Esophagus muscularis mucosa (tissue), 4 donors: Measurements from ENCODE around the gene ELP6. TPM values are rescaled to one million over a fixed set of nuclear protein-coding genes. Genes with fewer than 3 reads are reported as not detected.

Experiments used
- DNase-seq: peaks from one replicate; pipeline ENCODE4 v3.0.0-alpha.2; 2017; ENCODE audit errors: extremely low spot score
- H3K27ac ChIP-seq, 4 donors: fragments of 200-600 bp; sonication (generic); replicated peaks in 1 of 4; 1 replicate in 3 of 4; 2 replicates in 1 of 4; pipeline ENCODE4 v1.5.1; 2016 to 2019; ENCODE audit warnings: mild to moderate bottlenecking in 1 of 4
- H3K27me3 ChIP-seq, 4 donors: fragments of 200-600 bp; sonication (generic); one replicate each; pipeline versions ENCODE4 v1.5.1 to v1.6.0; 2016 to 2019
- H3K36me3 ChIP-seq, 4 donors: fragments of 200-600 bp; sonication (generic); one replicate each; pipeline ENCODE4 v1.5.1; 2016 to 2019
- H3K4me1 ChIP-seq, 4 donors: fragments of 200-600 bp; sonication (generic); one replicate each; pipeline ENCODE4 v1.5.1; 2016 to 2019
- H3K4me3 ChIP-seq, 4 donors: fragments of 200-600 bp; sonication (generic); 1 replicate in 2 of 4; 2 replicates in 2 of 4; pipeline ENCODE4 v1.5.1; 2016 to 2019; ENCODE audit warnings: mild to moderate bottlenecking in 4 of 4, moderate library complexity in 1 of 4
- H3K9me3 ChIP-seq, 4 donors: fragments of 200-600 bp; sonication (generic); 1 replicate in 3 of 4; 2 replicates in 1 of 4; pipeline ENCODE4 v1.5.1; 2016 to 2019
- EP300 ChIP-seq: sonication (generic); formaldehyde crosslinking; IDR thresholded peaks from one replicate; pipeline ENCODE4 v1.6.1; 2017; ENCODE audit warnings: antibody characterized with exemption
- POLR2A ChIP-seq: fragments of 450-650 bp; IDR thresholded peaks from one replicate; pipeline ENCODE4 v1.6.1; 2017; ENCODE audit warnings: antibody characterized with exemption, moderate library complexity, mild to moderate bottlenecking, low read depth
- POLR2AphosphoS5 ChIP-seq, 2 donors: sonication (generic); formaldehyde crosslinking; IDR thresholded peaks; one replicate each; pipeline ENCODE4 v1.6.1; 2017; ENCODE audit warnings: antibody characterized with exemption in 2 of 2
- WGBS: methylation state at CpG from one replicate; pipeline ENCODE4 v1.1.5; 2018; 5-methylcytosine and 5-hydroxymethylcytosine counted together
- intact Hi-C: fragments of 100-400 bp; cut with DNase I; formaldehyde crosslinking; loops from one replicate; pipeline ENCODE4 v1.15.1; 2023
- total RNA-seq, 4 donors: library from RNA; depleted of rRNA; stranded (reverse); fragments of >200 nt; gene quantifications; one replicate each; pipeline versions ENCODE4 v1.1.0 to v1.2.1, GENCODE V29; 2016
- TF ChIP-seq, protein P1 (sequence below), 3 experiments: fragments of 200-600 bp in 2 of 3; fragments of 450-650 bp in 1 of 3; sonication (generic) in 2 of 3; IDR thresholded peaks; one replicate each; pipeline ENCODE4 v1.5.1; 2017 to 2019; ENCODE audit warnings: antibody characterized with exemption in 3 of 3, mild to moderate bottlenecking in 2 of 3, moderate library complexity in 1 of 3

The ELP6 gene
- total RNA-seq, 4 donors from 2014 or later: 19.0 to 20.8 (median 19.2) TPM

DNA sequence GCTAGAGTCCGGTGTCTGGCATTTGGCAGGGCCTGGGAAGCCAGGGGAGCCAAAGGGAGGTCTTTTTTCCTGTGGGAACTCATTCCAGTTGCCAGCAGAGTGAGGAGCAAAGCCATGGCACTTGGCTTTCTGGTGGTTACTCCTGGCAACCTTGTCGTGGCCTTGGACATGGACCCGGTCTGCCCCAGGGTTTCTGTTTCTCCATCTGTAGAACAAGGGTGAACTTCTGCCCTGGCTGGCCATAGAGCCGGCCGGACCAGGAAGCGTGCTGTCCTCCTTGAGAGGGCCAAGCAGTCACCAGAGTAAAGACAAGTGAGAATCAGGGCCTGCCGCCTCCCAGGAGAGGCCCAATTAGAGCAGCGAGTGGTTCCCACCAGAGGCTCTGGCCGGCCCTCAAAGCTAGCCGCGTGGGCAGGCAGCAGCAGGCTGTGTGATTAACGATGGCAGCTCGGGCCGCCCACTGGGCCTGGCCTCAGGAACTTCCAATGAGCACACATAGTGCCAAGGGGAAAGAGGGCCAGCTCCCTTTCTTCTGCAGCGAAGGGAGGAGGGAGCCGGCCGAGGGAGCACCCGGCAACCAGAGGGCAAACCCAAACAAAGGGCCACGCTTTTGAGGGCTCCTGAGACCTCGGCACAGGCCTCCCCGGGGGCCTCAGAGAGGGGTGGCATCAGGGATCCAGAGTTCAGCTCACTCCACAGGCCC lies 29.1 kb upstream of the ELP6 start:
- Histone ChIP-seq H3K9me3 (no peaks in the 10 kb centered on the region), H3K36me3 (no peaks in the 10 kb centered on the region), H3K27ac (peak overlapping the region in 1 of 4 donors; percentile 24), H3K4me3 (no peak overlapping the region), H3K27me3 (no peaks in the 10 kb centered on the region), H3K4me1 (peaks cover 0 to 13% (median 9%) of the 10 kb centered on the region in 4 donors)
- intact Hi-C loops: no loop called here
- no peak for DNase-seq
- 62% methylated on average over 6 of the region's 21 CpGs for WGBS
- TF ChIP-seq POLR2AphosphoS5 (IDR thresholded peaks at IDR 0.05): no peak
- TF ChIP-seq POLR2A: no peak

DNA sequence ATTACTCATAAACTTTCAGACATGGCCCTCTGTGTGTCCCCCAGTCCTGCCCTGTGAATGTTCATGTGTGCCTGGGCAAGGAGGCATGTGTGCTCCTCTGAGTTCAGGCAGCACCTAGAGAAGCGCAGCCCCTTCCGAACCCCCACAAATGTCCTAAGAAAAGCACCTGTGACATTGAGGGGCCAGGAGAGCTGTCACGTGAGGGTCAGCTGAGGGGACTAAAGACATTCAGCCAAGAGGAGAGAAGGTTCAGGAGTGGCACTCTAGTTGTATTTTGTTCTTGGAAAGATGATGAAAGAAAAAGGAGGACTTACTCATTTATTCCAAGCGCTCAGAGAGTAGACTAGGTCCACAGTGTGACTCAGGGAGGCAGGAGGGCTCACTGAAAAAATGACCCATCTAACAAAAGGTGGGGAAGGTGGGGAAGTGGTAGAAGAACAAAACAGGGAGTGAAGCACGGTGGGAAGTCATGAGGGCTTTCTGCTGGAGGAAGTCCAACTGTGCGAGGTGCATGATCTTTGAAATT lies 28.1 kb upstream of the ELP6 start:
- Histone ChIP-seq H3K27ac (no peak overlapping the region), H3K4me1 (peaks cover 0 to 13% (median 9%) of the 10 kb centered on the region in 4 donors), H3K4me3 (no peak overlapping the region), H3K9me3 (no peaks in the 10 kb centered on the region), H3K27me3 (no peaks in the 10 kb centered on the region), H3K36me3 (no peaks in the 10 kb centered on the region)
- TF ChIP-seq POLR2A: no peak
- no peak for DNase-seq
- WGBS: 62% methylated on average over 6 of the region's 6 CpGs
- intact Hi-C loops: no loop called here

DNA sequence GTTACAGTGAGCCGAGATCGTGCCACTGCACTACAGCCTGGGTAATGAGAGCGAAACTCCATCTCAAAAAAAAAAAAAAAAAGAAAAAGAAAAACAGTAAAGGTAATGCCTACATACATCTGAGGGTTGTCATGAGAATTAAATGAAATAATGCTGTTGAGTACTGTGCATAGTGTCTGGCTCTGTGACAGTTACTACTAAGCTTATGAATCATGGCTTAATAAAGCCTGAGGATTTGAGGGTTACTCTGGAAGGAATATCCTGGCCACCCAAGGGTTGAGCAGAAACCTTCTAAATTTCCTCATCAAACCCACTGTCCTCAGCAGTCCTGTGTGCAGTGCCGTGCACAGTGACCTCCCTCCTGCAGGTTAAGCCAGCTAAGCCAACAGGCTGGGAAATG lies 26.8 kb upstream of the ELP6 start:
- Histone ChIP-seq H3K36me3 (no peaks in the 10 kb centered on the region), H3K27ac (no peak overlapping the region), H3K4me1 (peaks cover 0 to 13% (median 9%) of the 10 kb centered on the region in 4 donors), H3K9me3 (no peaks in the 10 kb centered on the region), H3K27me3 (no peaks in the 10 kb centered on the region), H3K4me3 (no peak overlapping the region)
- intact Hi-C loops: no loop called here
- TF ChIP-seq POLR2AphosphoS5 (IDR thresholded peaks at IDR 0.05) (no peak), POLR2A (no peak), EP300 (no peak)
- TF ChIP-seq, protein P1, sequence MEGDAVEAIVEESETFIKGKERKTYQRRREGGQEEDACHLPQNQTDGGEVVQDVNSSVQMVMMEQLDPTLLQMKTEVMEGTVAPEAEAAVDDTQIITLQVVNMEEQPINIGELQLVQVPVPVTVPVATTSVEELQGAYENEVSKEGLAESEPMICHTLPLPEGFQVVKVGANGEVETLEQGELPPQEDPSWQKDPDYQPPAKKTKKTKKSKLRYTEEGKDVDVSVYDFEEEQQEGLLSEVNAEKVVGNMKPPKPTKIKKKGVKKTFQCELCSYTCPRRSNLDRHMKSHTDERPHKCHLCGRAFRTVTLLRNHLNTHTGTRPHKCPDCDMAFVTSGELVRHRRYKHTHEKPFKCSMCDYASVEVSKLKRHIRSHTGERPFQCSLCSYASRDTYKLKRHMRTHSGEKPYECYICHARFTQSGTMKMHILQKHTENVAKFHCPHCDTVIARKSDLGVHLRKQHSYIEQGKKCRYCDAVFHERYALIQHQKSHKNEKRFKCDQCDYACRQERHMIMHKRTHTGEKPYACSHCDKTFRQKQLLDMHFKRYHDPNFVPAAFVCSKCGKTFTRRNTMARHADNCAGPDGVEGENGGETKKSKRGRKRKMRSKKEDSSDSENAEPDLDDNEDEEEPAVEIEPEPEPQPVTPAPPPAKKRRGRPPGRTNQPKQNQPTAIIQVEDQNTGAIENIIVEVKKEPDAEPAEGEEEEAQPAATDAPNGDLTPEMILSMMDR (IDR thresholded peaks at IDR 0.05): no peak
- WGBS: 97% methylated on average over 3 of the region's 4 CpGs
- DNase-seq: no peak

DNA sequence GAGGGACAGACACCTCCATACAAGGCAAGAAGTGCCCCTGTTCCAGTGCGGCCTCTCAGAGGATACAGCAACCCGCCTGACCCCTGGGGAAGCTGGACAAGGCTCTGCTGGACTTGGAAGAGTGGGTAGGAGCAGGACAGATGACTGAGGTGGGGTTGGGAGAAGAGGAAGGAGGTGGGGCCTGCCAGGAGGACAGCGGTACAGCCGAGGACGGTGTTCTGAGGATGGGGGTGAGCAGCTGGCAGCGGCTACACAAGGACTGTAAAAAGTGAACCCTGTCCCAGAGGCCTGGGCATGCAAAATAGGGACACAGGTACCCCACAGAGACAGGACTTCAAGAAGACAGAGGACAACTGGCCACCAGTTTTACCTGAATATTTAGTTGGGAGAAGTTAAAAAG lies 23.5 kb upstream of the ELP6 start:
- DNase-seq: no peak
- no peak overlapping the region for H3K27ac ChIP-seq

DNA sequence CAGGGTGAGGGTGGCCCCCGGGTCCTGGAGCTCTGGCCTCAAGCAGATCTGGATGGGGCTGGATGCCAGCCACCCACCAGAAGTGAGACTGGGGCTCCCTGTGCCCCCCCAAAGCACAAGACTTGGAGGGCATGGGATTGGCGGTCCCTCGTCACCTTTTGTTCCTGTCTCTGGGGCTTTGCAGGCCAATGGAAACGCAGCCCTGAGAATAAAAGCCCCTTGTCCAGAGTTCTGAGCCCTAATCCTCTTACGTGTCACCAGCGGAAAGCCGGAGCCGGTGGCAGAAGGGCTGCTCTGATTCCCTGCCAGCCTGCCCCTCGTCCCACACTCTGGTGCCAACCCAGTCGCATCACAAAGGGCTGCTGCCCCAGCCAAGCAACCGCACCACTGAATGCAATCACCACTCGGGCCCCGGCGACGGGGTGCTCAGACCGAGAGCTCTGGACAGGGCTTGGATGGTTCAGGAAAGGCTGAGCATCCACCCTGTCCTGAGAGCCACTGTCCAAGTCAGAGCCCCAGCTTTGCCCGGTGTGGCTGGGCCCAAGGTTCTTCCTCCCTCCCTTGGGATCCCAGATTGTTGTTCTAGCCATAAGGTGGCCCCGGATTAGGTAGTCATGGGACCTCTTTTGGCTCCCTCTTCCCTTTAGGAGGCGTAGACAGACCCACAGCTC lies 22.8 kb upstream of the ELP6 start:
- Histone ChIP-seq H3K27me3 (no peaks in the 10 kb centered on the region), H3K36me3 (no peaks in the 10 kb centered on the region), H3K9me3 (no peaks in the 10 kb centered on the region), H3K27ac (no peak overlapping the region), H3K4me1 (no peaks in the 10 kb centered on the region), H3K4me3 (no peak overlapping the region)
- no peak for DNase-seq
- TF ChIP-seq, protein P1 (IDR thresholded peaks at IDR 0.05): no peak
- TF ChIP-seq POLR2AphosphoS5 (IDR thresholded peaks at IDR 0.05) (no peak), POLR2A (no peak), EP300 (no peak)
- intact Hi-C loops: no loop called here
- WGBS: 90% methylated on average over 13 of the region's 19 CpGs

More for the DNA sequence above, 23.5 kb upstream of the ELP6 start:
- no peak overlapping the region for H3K4me3 ChIP-seq
- peaks cover 0 to 1% (median 0%) of the 10 kb centered on the region in 4 donors for H3K4me1 ChIP-seq
- TF ChIP-seq, protein P1 (IDR thresholded peaks at IDR 0.05): no peak
- TF ChIP-seq POLR2A: no peak
- TF ChIP-seq EP300: no peak
- no peak for TF ChIP-seq POLR2AphosphoS5 (IDR thresholded peaks at IDR 0.05)
- WGBS: 88% methylated on average over 5 of the region's 6 CpGs
- intact Hi-C loops: no loop called here
- H3K9me3 ChIP-seq: no peaks in the 10 kb centered on the region
- H3K27me3 ChIP-seq: no peaks in the 10 kb centered on the region
- no peaks in the 10 kb centered on the region for H3K36me3 ChIP-seq
